GM21447 (cell line): ENCODE measurements around the gene CEBPE.

Experiments
- ATAC-seq: cut with Tn5 transposase; IDR thresholded peaks from one replicate; pipeline ENCODE4 v1.9.1; 2021; ENCODE audit not compliant: unreplicated experiment

Gene CEBPE

GRCh38 chr14:23085458-23085857 is 33.6 kb downstream of the CEBPE start:
- no peak for ATAC-seq

- no peak for ATAC-seq
These were observed 38.6 kb downstream of the CEBPE start for GRCh38 chr14:23080474-23080873.

GRCh38 chr14:23079716-23080115 is 39.3 kb downstream of the CEBPE start:
- ATAC-seq: no peak

- no peak for ATAC-seq
These were observed 40.4 kb downstream of the CEBPE start for GRCh38 chr14:23078692-23079116.

GRCh38 chr14:23077962-23078361 is 41.1 kb downstream of the CEBPE start:
- no peak for ATAC-seq

- ATAC-seq: no peak
These were observed 42.2 kb downstream of the CEBPE start for GRCh38 chr14:23076785-23077408.

GRCh38 chr14:23074906-23075305 is 44.1 kb downstream of the CEBPE start:
- no peak for ATAC-seq

GRCh38 chr14:23071921-23072539 is 47.0 kb downstream of the CEBPE start:
- no peak for ATAC-seq

- ATAC-seq: peak; percentile 84
These were observed 47.7 kb downstream of the CEBPE start for GRCh38 chr14:23071244-23071920.

GRCh38 chr14:23070262-23071129 is 48.6 kb downstream of the CEBPE start:
- no peak for ATAC-seq

GRCh38 chr14:23069413-23069806 is 49.6 kb downstream of the CEBPE start:
- ATAC-seq: no peak

GRCh38 chr14:23068789-23069412 is 50.2 kb downstream of the CEBPE start:
- peak; percentile 70 for ATAC-seq

- ATAC-seq: no peak
These were observed 50.9 kb downstream of the CEBPE start for GRCh38 chr14:23067847-23068788.
